IMR-90 (cell line): ENCODE measurements around the gene PASD1. TPM values are rescaled to one million over a fixed set of nuclear protein-coding genes. Genes with fewer than 3 reads are reported as not detected.

ENCODE experiments used
- ATAC-seq: fragments of 200-7000 bp; cut with Tn5 transposase; 2 replicates; pipeline ENCODE4 v1.9.1; 2020; ENCODE audit warnings: low read depth, mild to moderate bottlenecking, moderate library complexity
- BruUV-seq: library from RNA; stranded (reverse); fragments of 400-500 nt; replicated peaks from 2 replicates; lab custom pipeline; 2021; lab: Mats Ljungman, UMichigan
- CTCF ChIA-PET: fragments of 300-600 bp; formaldehyde crosslinking; extraction: SDS; loops from one replicate; lab custom pipeline; 2021; ENCODE audit warnings: antibody characterized with exemption; lab: Yijun Ruan, JAX
- POLR2A ChIA-PET: fragments of 300-600 bp; sonication (Branson Sonifier 250); formaldehyde crosslinking; loops from one replicate; lab custom pipeline; 2022; ENCODE audit warnings: antibody characterized with exemption; ENCODE audit not compliant: unreplicated experiment; lab: Charles Lee
- DNase-seq: peaks from one replicate; pipeline ENCODE4 v3.0.0; 2013
- H2AFZ ChIP-seq: replicated peaks from 2 replicates; pipeline ENCODE3; 2013; ENCODE audit warnings: low read length, mild to moderate bottlenecking; ENCODE audit not compliant: poor library complexity
- H2AK5ac ChIP-seq: 2 replicates; pipeline ENCODE4 v1.6.1; 2013; ENCODE audit warnings: low read depth, low read length, inconsistent platforms
- H2AK9ac ChIP-seq: replicated peaks from 2 replicates; pipeline ENCODE3; 2013; ENCODE audit warnings: mild to moderate bottlenecking, low read depth, low read length, moderate library complexity; ENCODE audit not compliant: poor library complexity
- H2BK120ac ChIP-seq: 2 replicates; pipeline ENCODE4 v1.6.1; 2013; ENCODE audit warnings: low read depth, low read length, inconsistent platforms
- H2BK15ac ChIP-seq: 3 replicates; pipeline ENCODE4 v1.6.1; 2013; ENCODE audit warnings: low read depth, low read length, inconsistent platforms
- H2BK20ac ChIP-seq: 2 replicates; pipeline ENCODE4 v1.6.1; 2013; ENCODE audit warnings: low read depth, mild to moderate bottlenecking, inconsistent platforms, low read length, moderate library complexity
- H2BK5ac ChIP-seq: 2 replicates; pipeline ENCODE4 v1.6.1; 2013; ENCODE audit warnings: mild to moderate bottlenecking, low read depth, low read length, inconsistent platforms; ENCODE audit not compliant: poor library complexity, severe bottlenecking
- H3K14ac ChIP-seq: replicated peaks from 2 replicates; pipeline ENCODE4 v1.6.1; 2013; ENCODE audit warnings: low read depth, low read length, inconsistent platforms
- H3K18ac ChIP-seq: 2 replicates; pipeline ENCODE4 v1.6.1; 2013; ENCODE audit warnings: low read depth, low read length, control low read depth
- H3K23ac ChIP-seq: 2 replicates; pipeline ENCODE4 v1.6.1; 2013; ENCODE audit warnings: low read depth, low read length, inconsistent platforms
- H3K27ac ChIP-seq: 2 replicates; pipeline ENCODE4 v1.5.1; 2013; ENCODE audit warnings: mild to moderate bottlenecking, control low read depth, low read length; ENCODE audit not compliant: insufficient read depth
- H3K27me3 ChIP-seq: 2 replicates; pipeline ENCODE4 v1.6.1; 2013; ENCODE audit warnings: low read length; ENCODE audit not compliant: control insufficient read depth, insufficient read depth
- H3K36me3 ChIP-seq: 2 replicates; pipeline ENCODE4 v1.6.1; 2013; ENCODE audit warnings: low read length, mixed read lengths; ENCODE audit not compliant: control insufficient read depth, insufficient read depth
- H3K4ac ChIP-seq: 2 replicates; pipeline ENCODE4 v1.6.1; 2013; ENCODE audit warnings: low read depth, low read length, inconsistent platforms
- H3K4me1 ChIP-seq: 2 replicates; pipeline ENCODE4 v1.6.1; 2013; ENCODE audit warnings: low read length, mixed read lengths; ENCODE audit not compliant: control insufficient read depth, insufficient read depth
- H3K4me2 ChIP-seq: 2 replicates; pipeline ENCODE4 v1.6.1; 2013; ENCODE audit warnings: low read depth, mild to moderate bottlenecking, control low read depth, low read length, moderate library complexity
- H3K4me3 ChIP-seq: 2 replicates; pipeline ENCODE4 v1.5.1; 2013; ENCODE audit warnings: low read depth, mild to moderate bottlenecking, control low read depth, low read length, moderate library complexity; ENCODE audit not compliant: insufficient read depth
- H3K56ac ChIP-seq: 2 replicates; pipeline ENCODE4 v1.6.1; 2013; ENCODE audit warnings: low read length, inconsistent platforms; ENCODE audit not compliant: insufficient read depth; ENCODE audit errors: extremely low read depth
- H3K79me1 ChIP-seq, 2 experiments: 2 replicates each; pipeline ENCODE4 v1.6.1; 2013; ENCODE audit warnings: low read length in 2 of 2, inconsistent platforms in 1 of 2, low read depth in 1 of 2
- H3K9ac ChIP-seq: 2 replicates; pipeline ENCODE4 v1.6.1; 2013; ENCODE audit warnings: low read depth, low read length, control low read depth
- H3K9me1 ChIP-seq: 2 replicates; pipeline ENCODE4 v1.6.1; 2013; ENCODE audit warnings: low read length, inconsistent platforms; ENCODE audit not compliant: insufficient read depth
- H3K9me3 ChIP-seq: 2 replicates; pipeline ENCODE4 v1.6.1; 2013; ENCODE audit warnings: low read length; ENCODE audit not compliant: control insufficient read depth, insufficient read depth
- H4K20me1 ChIP-seq: 2 replicates; pipeline ENCODE4 v1.6.1; 2013; ENCODE audit warnings: low read length, inconsistent platforms; ENCODE audit not compliant: insufficient read depth
- H4K5ac ChIP-seq: 2 replicates; pipeline ENCODE4 v1.6.1; 2013; ENCODE audit warnings: mild to moderate bottlenecking, low read depth, low read length, control low read depth
- H4K8ac ChIP-seq, 2 experiments: 2 replicates each; pipeline ENCODE4 v1.6.1; 2013; ENCODE audit warnings: low read depth in 2 of 2, low read length in 2 of 2, control low read depth in 1 of 2, inconsistent platforms in 1 of 2
- H4K91ac ChIP-seq: 2 replicates; pipeline ENCODE4 v1.6.1; 2013; ENCODE audit warnings: low read depth, low read length, inconsistent platforms; ENCODE audit not compliant: insufficient read depth
- CEBPB ChIP-seq: IDR thresholded peaks from 2 replicates; pipeline ENCODE4 v1.6.1; 2012; ENCODE audit warnings: low read depth, low read length, improper control_type of control experiment
- MAFK ChIP-seq: IDR thresholded peaks from 2 replicates; pipeline ENCODE4 v1.6.1; 2012; ENCODE audit warnings: low read depth, low read length, improper control_type of control experiment
- MAZ ChIP-seq: IDR thresholded peaks from 2 replicates; pipeline ENCODE4 v1.6.1; 2012; ENCODE audit warnings: low read depth, mild to moderate bottlenecking, low read length, improper control_type of control experiment, moderate library complexity, borderline replicate concordance
- RAD21 ChIP-seq: IDR thresholded peaks from 2 replicates; pipeline ENCODE4 v1.6.1; 2012; ENCODE audit warnings: low read length, improper control_type of control experiment
- WGBS, 2 experiments: methylation state at CpG; one replicate each; pipeline versions ENCODE4 v1.1.5 to v1.1.7; 2013; ENCODE audit warnings: missing lambda C conversion rate in 2 of 2; ENCODE audit not compliant: insufficient read length in 1 of 2; ENCODE audit errors: extremely low coverage in 2 of 2; 5-methylcytosine and 5-hydroxymethylcytosine counted together
- dilution Hi-C: fragments of 300-500 bp; cut with HindIII; formaldehyde crosslinking; loops from one replicate; pipeline ENCODE4 v1.14.3; 2018; ENCODE audit warnings: low sequenced_read_pairs; ENCODE audit not compliant: unreplicated experiment
- in situ Hi-C: fragments of 300-500 bp; cut with MboI; formaldehyde crosslinking; loops from 3 replicates; pipeline ENCODE4 v1.14.3; 2019; ENCODE audit warnings: low sequenced_read_pairs, inconsistent platforms, mixed read lengths
- intact Hi-C: fragments of 100-400 bp; cut with micrococcal nuclease; formaldehyde crosslinking; loops from 2 replicates; pipeline ENCODE4 v1.10.0; 2022
- polyA plus RNA-seq, 3 experiments: library from polyadenylated mRNA; depleted of rRNA; stranded (reverse); fragments of >200 nt; gene quantifications; 2 replicates each; pipeline ENCODE4 v1.2.3, GENCODE V29; 2012; ENCODE audit warnings: low replicate concordance in 1 of 3
- total RNA-seq: library from RNA; depleted of rRNA; stranded (reverse); fragments of >200 nt; gene quantifications from 2 replicates; pipeline ENCODE4 v1.2.3, GENCODE V29; 2012

Gene PASD1
- total and polyA plus RNA-seq, 2 of the 4 experiments (the other 2 are of a cell fraction) = not detected

DNA sequence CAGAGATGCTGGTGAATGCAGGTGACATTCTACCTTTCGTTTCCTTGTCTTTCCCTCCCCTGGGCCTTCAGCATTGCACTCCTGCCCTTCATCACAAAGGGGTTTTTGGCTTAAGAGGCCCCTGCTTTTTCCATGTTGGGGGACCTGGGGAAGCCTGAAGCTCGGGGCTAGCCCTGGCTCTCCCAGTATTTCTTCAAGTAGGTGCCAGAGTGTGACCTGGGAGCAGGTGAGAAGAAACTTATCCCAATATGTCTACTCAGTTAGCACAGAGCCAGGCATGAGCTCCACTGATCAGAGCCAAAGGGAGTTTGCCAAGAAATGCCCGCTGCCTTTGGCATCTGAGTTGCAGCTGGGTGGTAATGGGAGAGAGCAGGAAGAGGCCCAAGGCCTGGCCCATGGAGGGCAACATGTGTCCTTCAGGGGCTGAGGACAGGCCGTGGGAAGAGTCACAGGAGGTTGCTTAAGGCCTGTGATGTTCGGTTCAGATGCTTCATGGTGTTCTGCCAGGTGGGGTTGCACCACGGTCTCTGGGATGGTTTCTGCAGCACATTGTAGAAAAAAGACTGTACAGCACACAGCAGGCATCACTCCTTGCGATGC, 139.4 kb downstream of the PASD1 start:
- Histone ChIP-seq H2AFZ (no peak overlapping the region), H2BK120ac (no peak overlapping the region), H3K56ac (no peak overlapping the region), H2AK9ac (no peak overlapping the region), H3K4me2 (no peak overlapping the region), H3K9me3 (peaks cover 7% of the 10 kb centered on the region; the same call in 1 of the 2 replicates), H2BK20ac (no peak overlapping the region), H3K27me3 (no peaks in the 10 kb centered on the region), H3K4me1 (no peaks in the 10 kb centered on the region), H4K91ac (no peak overlapping the region), H4K20me1 (no peaks in the 10 kb centered on the region), H4K8ac (no peak overlapping the region), H4K5ac (no peak overlapping the region), H3K18ac (no peak overlapping the region), H2AK5ac (no peak overlapping the region), H2BK5ac (no peak overlapping the region), H3K36me3 (no peaks in the 10 kb centered on the region), H3K14ac (no peak overlapping the region), H3K4me3 (no peak overlapping the region), H3K79me1 (no peaks in the 10 kb centered on the region), H3K9me1 (no peaks in the 10 kb centered on the region), H3K4ac (no peak overlapping the region), H3K23ac (no peak overlapping the region), H3K9ac (no peak overlapping the region), H3K27ac (no peak overlapping the region), H2BK15ac (no peak overlapping the region)
- dilution Hi-C loops (no loop called here), intact Hi-C loops (no loop called here), in situ Hi-C loops (no loop called here)
- ChIA-PET CTCF (no interaction called here), POLR2A (no interaction called here)
- ATAC-seq (no peak), DNase-seq (no peak)
- no peak for TF ChIP-seq CEBPB
- TF ChIP-seq RAD21 = no peak
- no peak for TF ChIP-seq MAZ
- no peak for TF ChIP-seq MAFK
- no TSS peak for BruUV-seq
- 0% methylated on average over 1 of the region's 7 CpGs; no CpG with 5 or more reads in 1 of the 2 experiments for WGBS, 2 experiments
